Measurements from ENCODE around the gene FASTKD1.
A peak's percentile ranks its signal among the peaks of the same experiment; 100 is the strongest.
"Not testable (repeated sequence)": the region's sequence is repeated elsewhere in the genome, so short reads cannot be mapped to it uniquely, and the experiment has no call there.

Gene FASTKD1

GRCh38 chr2:169562519-169562918 lies 11.1 kb downstream of the FASTKD1 start:
- DNase-seq (ENCODE audit: low read depth): no peak
- TF ChIP-seq MAX (IDR thresholded peaks at IDR 0.05; ENCODE audit: low read depth, low read length): no peak
- H3K4me3 ChIP-seq (ENCODE audit: low read depth, low read length): no peak overlapping the region

DNA sequence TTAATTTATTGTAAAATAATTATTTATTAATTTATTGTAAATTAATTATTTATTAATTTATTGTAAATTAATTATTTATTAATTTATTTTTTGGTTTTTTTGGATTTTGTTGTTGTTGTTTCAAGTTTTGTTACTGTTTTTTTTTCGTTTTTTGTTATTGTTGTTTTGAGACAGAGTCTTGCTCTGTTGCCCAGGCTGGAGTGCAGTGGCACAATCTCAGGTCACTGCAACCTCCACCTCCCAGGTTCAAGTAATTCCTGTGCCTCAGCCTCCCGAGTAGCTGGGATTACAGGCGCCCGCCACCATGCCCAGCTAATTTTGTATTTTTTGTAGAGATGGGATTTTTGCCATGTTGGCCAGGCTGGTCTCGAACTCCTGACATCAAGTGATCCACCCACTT lies 11.6 kb downstream of the FASTKD1 start:
- not testable (repeated sequence) for H3K4me3 ChIP-seq (ENCODE audit: low read depth, low read length); DNase-seq (ENCODE audit: low read depth)

DNA sequence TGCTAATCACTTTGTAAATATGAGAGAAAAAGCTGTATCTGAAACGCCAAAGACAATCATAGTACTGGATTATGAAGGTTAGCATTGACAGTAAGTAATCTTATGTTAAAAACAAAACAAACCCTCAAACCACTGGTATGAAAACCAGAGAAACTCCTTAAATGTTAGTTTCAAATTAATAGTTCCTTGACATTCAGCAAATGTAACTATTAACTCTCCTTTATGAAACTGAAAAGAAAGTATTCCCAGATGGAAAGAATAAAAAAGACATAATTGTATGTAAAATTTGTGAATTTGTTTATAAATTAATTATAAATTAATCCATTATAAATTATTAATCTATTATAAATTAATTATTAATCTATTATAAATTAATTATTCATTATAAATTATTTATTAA lies 12.3 kb downstream of the FASTKD1 start:
- DNase-seq (ENCODE audit: low read depth): peak; percentile 29
- H3K4me3 ChIP-seq (ENCODE audit: low read depth, low read length): no peak overlapping the region

GRCh38 chr2:169546756-169547155 lies 26.9 kb downstream of the FASTKD1 start:
- no peak overlapping the region for H3K4me3 ChIP-seq (ENCODE audit: low read depth, low read length)
- TF ChIP-seq, protein P1, sequence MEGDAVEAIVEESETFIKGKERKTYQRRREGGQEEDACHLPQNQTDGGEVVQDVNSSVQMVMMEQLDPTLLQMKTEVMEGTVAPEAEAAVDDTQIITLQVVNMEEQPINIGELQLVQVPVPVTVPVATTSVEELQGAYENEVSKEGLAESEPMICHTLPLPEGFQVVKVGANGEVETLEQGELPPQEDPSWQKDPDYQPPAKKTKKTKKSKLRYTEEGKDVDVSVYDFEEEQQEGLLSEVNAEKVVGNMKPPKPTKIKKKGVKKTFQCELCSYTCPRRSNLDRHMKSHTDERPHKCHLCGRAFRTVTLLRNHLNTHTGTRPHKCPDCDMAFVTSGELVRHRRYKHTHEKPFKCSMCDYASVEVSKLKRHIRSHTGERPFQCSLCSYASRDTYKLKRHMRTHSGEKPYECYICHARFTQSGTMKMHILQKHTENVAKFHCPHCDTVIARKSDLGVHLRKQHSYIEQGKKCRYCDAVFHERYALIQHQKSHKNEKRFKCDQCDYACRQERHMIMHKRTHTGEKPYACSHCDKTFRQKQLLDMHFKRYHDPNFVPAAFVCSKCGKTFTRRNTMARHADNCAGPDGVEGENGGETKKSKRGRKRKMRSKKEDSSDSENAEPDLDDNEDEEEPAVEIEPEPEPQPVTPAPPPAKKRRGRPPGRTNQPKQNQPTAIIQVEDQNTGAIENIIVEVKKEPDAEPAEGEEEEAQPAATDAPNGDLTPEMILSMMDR (IDR thresholded peaks at IDR 0.05; ENCODE audit: low read depth, low read length): no peak
- no peak for TF ChIP-seq MYC (IDR thresholded peaks at IDR 0.05; ENCODE audit: low read depth, low read length)
- no peak for TF ChIP-seq POLR2A (IDR thresholded peaks at IDR 0.05; ENCODE audit: extremely low read depth, insufficient read length)
- TF ChIP-seq MAX (IDR thresholded peaks at IDR 0.05; ENCODE audit: low read depth, low read length): no peak
- no peak for DNase-seq (ENCODE audit: low read depth)

More for the DNA sequence above, 12.3 kb downstream of the FASTKD1 start:
- TF ChIP-seq, protein P1 (IDR thresholded peaks at IDR 0.05; ENCODE audit: low read depth, low read length): no peak
- TF ChIP-seq POLR2A (IDR thresholded peaks at IDR 0.05; ENCODE audit: extremely low read depth, insufficient read length): no peak
- no peak for TF ChIP-seq MYC (IDR thresholded peaks at IDR 0.05; ENCODE audit: low read depth, low read length)
- no peak for TF ChIP-seq MAX (IDR thresholded peaks at IDR 0.05; ENCODE audit: low read depth, low read length)

GRCh38 chr2:169542433-169542832 lies 31.2 kb downstream of the FASTKD1 start:
- TF ChIP-seq MAX (IDR thresholded peaks at IDR 0.05; ENCODE audit: low read depth, low read length): no peak
- TF ChIP-seq, protein P1 (IDR thresholded peaks at IDR 0.05; ENCODE audit: low read depth, low read length): no peak
- no peak for TF ChIP-seq POLR2A (IDR thresholded peaks at IDR 0.05; ENCODE audit: extremely low read depth, insufficient read length)
- TF ChIP-seq MYC (IDR thresholded peaks at IDR 0.05; ENCODE audit: low read depth, low read length): no peak
- no peak for DNase-seq (ENCODE audit: low read depth)
- H3K4me3 ChIP-seq (ENCODE audit: low read depth, low read length): no peak overlapping the region

DNA sequence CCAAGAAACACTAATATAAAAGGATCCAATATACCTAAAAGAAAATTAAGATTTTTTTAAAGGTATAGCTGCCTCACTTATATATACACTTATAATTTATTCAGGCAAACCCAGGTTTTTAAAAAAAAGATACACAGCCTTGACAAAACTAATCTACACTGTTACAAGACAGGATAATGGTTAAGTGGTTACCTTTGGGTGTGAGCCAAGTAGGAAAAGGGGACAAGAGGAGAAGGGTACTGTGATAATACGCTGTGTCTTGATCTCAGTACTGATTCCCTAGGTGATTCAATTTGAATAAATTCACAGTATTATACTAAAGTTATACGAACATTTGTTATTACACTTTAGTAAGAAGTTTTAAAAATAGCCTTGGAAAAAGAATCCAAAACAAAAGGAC lies 33.5 kb downstream of the FASTKD1 start:
- DNase-seq (ENCODE audit: low read depth): no peak
- TF ChIP-seq MAX (IDR thresholded peaks at IDR 0.05; ENCODE audit: low read depth, low read length) (no peak), POLR2A (IDR thresholded peaks at IDR 0.05; ENCODE audit: extremely low read depth, insufficient read length) (no peak)
- no peak overlapping the region for H3K4me3 ChIP-seq (ENCODE audit: low read depth, low read length)

DNA sequence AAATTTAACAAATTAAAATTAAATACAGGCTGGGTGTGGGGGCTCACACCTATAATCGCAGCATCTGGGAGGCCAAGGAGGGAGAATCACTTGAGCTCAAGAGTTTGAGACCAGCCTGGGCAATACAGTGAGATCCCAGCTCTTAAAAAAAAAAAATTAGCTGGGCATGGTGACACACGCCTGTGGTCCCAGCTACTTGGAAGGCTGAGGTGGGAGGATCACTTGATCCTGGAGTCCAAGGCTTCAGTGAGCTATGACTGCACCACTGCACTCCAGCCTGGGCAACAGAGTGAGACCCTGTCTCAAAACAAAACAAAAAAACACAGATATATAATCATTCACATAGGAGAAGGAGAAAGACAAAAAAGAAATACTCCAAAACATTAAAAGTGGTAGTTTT lies 34.2 kb downstream of the FASTKD1 start:
- H3K4me3 ChIP-seq (ENCODE audit: low read depth, low read length); DNase-seq (ENCODE audit: low read depth): not testable (repeated sequence)

DNA sequence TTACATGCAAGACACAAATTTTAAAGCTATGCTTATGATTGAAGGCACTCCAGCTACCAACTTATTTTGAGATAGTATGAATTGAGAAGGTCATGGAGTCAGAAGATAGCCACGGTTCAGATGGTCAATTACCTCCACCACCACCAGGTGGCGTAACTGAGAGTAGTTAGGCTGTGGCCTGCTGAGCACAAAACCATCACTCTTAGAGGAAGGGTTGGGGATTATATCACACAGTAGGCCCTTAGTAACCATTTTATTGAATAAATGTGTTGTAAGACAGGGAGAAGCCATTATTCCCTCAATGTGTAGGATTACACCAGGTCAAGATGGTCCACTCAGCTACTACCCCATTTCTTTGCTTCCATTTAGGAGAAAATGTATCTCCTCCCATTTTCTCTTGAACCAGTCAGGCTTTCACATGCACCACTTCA lies 45.4 kb downstream of the FASTKD1 start:
- no peak overlapping the region for H3K4me3 ChIP-seq (ENCODE audit: low read depth, low read length)
- no peak for TF ChIP-seq MAX (IDR thresholded peaks at IDR 0.05; ENCODE audit: low read depth, low read length)
- TF ChIP-seq, protein P1 (IDR thresholded peaks at IDR 0.05; ENCODE audit: low read depth, low read length): peak; percentile 90
- DNase-seq (ENCODE audit: low read depth): peak; percentile 76

Data from NB4 (cell line).